HCEC 1CT (cell line): Measurements from ENCODE around the gene PRDM12.

Experiments
- DNase-seq: peaks from one replicate; pipeline ENCODE4 v3.0.0-alpha.2; 2017

PRDM12 gene

DNA sequence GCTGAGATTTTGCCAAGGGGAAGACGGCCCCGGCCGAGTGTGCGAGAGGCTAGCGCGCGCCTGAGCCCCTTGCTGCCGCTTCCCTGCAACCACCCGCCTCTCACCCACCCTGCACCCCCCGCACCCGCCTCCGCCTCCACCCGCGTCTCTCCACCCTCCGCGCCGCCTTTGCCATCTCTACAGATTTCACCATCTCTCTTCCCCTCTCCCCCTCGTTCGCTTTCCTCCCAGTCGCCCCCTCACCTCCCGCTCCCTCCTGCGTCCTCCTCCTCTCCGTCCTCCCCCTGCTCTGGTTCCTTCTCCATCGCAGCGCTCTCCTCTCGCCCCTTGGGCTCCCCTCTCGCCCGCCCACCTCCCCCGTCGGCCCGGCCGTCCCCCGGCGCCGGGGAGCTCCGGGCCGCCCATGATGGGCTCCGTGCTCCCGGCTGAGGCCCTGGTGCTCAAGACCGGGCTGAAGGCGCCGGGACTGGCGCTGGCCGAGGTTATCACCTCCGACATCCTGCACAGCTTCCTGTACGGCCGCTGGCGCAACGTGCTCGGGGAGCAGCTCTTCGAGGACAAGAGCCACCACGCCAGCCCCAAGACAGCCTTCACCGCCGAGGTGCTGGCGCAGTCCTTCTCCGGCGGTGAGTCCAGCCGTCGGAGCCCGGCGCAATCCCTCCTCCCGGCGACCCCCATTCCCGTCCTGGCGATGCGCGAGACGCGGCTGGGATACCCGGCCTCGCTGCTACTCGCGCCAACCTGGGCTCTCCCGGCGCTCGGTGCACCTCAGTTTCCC lies at the start of gene PRDM12:
Gene PRDM12 (plus strand): TSS at position 344 of the 778 bp plus-strand sequence. CDS start 60 bp downstream, at position 404.
- no peak for DNase-seq

DNA sequence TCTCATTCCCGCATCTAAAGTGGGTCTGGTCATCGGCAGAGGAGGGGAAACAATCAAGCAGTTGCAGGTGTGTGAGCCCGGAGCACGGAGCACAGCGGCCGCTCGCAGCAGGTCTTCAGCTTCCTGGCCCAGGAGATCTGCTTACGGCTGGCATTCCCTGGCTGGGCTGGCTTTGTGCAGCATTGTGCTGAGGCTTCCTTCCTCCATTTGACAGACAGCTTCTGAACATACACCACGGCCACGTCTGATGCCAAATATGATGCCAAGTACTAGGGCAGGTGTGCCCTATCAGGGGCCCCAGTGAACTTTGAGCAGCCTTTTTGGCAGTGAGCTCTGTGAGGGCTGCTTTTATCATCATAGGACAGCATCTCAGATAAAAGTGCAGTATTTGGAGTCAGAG lies 47.9 kb upstream of the PRDM12 start:
- DNase-seq = no peak

DNA sequence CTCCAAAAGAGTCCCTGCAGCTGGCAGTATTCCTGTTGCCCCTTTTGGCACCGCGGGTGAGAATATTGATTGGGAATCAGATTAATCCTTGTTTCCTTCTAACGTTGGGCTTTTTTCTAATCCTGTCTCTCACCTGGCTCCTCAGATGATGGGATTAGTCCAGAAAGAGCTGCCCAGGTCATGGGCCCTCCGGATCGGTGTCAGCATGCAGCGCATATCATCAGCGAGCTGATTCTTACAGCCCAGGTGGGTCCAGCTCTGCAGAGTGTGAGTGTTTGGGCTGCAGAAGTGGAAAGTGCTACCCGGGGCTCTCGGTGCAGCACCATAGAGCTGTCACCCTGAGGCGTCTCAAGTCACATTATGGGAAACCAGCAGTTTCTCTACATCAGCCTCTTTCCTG lies 40.9 kb upstream of the PRDM12 start:
- DNase-seq = no peak

DNA sequence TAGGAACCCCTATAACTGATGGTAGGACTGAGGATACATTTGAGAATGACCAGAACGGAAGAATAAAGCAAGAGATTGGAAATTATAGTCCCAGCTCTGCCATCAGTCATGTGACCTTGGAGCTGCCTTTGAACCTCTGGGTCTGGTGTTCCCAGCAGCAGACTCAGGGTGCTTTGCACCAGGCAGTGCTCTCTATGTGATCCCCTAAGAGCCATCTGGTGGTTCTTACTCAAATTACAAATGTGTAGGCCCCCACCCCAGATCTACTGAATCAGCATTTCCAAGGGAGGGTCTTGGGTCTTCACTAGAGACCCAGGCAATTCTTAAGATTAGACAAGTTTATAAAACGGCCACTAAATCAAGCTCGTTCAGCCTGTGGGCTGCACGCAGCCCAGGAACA lies 40.2 kb upstream of the PRDM12 start:
- DNase-seq = no peak

DNA sequence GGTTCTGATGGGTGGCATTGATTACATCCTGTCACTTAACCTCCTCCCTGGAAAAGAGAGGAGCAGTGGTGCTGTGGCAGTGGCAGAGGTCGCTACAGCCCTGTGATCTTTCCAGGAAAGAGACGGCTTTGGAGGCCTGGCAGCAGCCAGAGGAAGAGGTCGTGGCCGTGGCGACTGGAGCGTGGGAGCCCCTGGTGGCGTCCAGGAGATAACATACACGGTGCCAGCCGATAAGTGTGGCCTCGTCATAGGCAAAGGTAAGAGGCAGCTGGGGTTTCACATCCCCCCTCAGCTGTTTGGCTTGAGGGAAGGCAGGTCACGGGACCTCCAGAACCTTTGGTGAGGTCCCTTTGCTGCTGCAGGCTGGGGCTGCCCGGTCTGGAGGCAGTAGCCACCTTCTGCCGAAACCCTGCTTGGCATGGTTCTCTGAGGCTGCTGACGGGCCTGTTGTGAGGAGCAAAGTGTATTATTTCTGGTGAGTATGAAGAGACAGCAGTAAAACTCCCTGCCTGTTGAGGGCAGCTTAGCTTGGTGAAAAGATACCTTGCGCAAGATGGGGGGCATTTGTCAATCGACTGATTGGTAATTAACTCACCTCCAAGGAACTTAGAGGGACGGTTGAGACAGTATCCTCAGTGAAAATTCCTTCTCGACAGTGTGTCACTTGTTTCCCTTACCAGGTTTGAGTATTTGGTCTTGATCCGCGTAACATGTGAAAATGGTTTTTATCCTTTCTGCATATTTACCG lies 38.0 kb upstream of the PRDM12 start:
- no peak for DNase-seq

DNA sequence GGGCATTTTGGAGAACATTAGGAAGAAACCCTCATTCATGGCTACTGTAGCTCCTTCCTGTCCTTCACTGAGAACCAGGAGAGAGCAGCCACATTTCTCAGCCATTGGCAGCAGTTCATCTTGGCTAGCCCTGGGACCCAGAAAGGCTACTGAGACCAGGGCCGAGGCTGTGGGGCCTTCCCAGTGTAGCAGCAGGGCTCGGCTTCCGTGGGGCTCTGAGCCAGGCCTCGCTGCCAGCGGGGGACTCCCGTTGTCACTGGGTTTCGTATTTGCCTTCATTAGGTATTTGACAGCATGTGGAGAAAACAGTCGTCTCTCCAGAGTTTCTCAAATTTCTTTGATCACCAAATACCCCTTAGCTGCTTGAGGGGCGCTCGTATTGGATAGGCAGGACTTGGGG lies 37.3 kb upstream of the PRDM12 start:
- no peak for DNase-seq

DNA sequence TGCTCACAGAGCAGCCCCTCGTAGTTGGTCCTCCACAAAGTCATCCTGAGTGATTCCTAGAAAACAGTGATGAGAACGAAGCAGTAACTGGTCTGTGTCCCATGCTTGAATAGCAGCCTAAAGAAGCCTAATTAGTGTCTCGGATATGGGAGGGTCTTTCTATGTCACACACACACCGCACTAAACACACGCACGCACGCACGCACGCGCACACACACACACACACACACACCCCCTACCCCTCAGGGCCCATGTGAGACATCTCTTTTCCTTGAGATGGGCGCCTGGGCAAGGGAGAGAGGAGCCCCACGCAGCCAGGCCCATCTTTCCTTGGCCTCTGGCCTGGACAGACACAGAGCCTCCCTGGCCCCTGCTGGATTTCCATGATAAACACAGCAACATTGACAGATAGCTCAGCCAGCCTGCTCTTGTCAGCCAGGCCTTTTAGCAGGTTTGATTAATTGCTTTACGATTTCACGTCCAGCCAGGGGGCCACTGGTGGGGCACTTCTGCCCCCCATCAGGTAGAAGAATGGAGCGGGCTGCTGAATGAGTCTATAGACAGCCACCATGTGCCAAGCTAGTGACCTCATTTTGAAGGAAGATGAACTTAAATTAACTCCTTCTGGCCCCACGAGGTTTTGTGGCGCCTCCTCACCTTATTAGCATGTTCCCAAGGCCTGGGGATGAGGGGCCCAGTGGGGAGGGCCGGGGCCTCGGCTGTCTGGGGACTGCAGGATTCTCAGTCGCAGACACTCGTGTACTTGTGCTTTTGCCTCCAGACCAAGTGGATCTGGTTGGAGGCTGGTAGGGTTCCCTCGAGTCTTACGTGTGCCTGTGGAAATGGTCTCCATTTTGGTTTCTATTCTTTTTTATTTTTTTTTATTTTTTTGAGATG lies 36.2 kb upstream of the PRDM12 start:
- DNase-seq = no peak

DNA sequence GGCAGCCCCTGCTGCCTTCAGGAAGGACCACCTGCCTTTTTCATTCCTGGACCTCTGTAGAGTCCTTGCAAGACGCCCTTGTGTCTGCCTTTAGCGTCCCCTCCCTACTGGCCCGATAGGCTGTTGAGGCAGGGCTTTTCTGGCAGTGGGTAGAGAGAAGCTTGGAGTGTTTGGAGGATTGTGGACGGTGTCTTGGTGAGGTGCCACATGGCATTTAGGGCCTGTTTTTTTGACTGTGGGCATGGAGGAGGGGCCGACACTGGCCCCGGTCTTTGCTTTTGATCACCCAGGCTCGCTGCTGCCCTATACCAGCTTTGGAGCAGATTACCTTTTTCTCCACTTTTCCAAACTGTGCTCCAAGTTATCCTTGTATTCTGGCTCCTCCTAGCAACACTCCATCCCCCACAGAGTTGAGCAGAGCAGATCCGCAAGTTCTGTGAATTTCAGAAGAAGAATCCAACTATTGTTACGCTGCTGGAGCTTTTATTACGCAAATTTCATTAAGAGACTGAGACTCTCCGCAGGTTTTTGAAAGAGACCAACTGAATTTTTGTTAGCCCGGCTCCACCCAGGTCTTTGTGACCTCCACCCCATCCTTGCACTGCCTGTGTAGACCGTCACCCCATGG lies 34.8 kb upstream of the PRDM12 start:
- no peak for DNase-seq

DNA sequence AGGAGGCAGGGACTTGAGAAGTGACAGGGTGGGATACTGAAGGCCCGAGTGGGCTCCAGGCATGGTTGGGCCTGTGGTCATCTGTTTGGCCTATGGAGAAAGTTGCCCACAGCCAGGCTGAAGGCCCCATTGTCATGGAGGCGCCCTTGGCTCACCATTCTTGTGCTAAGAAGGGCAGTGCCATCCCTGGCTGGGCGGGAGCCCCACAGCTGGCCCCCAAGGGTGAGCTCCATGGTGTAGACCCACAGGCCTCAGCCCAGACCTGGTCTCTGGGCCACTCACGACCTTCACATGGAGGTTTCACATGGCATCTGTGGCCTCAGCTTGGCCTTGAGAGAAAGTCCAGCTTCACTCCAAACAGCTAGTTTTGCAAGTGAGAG lies 34.3 kb upstream of the PRDM12 start:
- no peak for DNase-seq

DNA sequence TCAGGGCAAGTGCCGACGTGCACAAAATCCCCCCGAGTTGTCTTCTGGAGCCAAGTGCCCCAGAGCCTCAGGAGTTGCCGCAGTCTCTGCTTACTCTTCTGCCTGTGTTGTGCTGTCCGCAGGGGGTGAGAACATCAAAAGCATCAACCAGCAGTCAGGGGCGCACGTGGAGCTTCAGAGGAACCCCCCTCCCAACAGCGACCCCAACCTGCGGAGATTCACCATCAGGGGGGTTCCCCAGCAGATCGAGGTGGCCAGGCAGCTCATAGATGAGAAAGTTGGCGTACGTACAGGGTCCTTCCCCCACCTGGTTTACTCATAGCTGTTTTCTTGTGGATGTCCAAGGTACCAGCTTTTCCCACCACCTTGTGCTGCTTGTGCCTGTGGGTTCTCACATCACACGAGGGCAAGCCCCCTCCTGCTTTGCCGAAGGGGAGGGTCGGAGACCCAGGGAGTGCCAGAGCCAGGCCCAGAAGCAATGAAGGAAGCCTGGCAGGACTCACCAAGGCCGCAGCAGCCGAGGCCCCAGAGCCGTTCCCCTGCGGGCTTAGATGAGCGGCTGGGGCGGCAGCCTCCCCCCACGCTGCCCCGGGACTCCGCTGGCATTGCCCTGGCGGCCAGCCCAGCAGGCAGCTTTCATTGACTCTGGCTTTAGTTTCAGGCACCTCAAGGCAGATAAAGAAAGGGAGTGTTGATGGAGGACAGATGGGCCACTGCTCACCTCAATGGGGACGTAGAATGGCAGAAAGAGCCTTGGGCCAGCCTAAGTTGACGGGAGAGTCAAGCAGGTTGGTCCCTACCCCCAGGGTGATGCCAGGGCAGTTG lies 33.7 kb upstream of the PRDM12 start:
- DNase-seq = no peak

DNA sequence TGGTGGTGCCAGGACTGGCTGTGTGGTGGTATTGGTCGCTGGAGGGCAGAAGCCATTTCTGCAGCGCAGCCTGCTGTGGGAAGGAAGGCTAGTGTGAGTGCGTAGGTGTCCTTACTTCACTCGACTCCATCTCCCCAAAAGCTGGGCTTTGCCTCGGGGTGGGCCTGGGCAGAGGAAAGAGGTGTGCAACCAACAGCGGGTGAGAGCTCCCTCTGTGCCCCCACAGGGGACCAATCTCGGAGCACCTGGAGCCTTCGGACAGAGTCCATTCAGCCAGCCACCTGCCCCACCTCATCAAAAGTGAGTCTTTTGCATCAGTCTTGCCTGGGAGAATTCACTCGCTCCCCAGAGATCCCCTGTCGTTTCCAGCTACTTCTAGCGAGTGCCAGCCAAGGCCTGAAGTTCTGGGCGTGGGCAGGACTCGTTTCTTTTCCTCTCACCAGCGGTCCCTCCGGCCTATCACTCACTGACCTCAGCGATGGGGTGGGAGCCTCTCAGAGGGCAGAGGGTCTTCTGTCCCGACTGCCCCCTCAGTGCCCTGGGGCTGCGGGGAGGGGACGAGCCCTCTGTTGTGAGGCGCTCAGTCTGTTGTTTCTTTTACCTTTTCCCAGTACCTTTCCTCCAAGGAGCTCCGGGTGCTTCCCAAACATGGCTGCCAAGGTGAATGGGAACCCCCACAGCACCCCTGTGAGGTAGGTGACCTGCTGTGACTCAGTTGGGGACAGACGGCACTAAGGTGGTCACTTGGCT lies 32.9 kb upstream of the PRDM12 start:
- no peak for DNase-seq

DNA sequence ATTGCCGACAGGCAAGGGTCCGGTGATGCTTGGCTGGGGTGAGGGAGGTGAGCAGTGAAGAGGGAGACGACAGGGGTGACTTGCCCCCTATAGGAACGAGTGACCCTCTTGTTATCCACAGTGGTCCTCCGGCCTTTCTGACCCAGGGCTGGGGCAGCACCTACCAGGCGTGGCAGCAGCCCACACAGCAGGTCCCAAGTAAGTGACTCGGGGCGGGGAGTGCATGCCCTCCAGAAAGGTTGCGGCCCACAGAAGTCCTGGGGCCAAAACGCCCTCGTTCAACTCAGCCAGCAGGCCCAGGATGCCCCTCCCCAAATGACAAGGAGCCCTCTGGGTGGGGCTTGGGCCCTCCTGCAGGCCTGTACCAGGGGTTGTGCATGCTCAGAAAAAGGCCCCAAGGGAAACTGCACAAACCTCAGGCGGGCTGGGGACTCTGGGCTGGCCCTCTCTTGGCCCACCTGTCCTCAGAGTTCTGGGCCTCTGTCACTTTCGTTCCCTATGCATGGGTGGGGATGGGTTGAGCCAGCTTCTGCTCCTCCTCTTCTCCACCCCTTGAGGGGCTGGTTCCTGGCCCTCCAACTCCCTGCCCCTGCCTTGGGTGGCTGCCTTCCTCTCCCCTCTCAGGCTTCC lies 32.2 kb upstream of the PRDM12 start:
- no peak for DNase-seq

DNA sequence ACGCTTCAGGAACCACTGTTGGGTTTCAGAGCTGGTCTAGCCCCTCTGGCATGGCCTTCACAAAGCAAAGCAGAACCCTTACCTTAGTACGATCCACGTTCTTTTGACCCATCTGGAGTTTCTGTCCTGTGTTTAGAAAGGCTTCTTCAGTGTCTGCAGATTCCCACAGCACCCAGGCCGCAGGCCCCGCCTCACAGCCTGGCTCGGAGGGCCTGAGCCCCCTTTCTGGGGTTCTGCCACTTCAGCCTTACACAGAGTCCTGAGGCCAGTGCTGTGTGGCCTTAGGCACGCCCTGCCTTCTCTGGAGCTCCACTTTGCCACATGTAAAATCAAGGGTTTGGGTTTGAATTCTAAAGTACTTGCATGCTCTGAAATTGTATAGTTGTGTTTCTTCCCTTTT lies 31.6 kb upstream of the PRDM12 start:
- DNase-seq = no peak

DNA sequence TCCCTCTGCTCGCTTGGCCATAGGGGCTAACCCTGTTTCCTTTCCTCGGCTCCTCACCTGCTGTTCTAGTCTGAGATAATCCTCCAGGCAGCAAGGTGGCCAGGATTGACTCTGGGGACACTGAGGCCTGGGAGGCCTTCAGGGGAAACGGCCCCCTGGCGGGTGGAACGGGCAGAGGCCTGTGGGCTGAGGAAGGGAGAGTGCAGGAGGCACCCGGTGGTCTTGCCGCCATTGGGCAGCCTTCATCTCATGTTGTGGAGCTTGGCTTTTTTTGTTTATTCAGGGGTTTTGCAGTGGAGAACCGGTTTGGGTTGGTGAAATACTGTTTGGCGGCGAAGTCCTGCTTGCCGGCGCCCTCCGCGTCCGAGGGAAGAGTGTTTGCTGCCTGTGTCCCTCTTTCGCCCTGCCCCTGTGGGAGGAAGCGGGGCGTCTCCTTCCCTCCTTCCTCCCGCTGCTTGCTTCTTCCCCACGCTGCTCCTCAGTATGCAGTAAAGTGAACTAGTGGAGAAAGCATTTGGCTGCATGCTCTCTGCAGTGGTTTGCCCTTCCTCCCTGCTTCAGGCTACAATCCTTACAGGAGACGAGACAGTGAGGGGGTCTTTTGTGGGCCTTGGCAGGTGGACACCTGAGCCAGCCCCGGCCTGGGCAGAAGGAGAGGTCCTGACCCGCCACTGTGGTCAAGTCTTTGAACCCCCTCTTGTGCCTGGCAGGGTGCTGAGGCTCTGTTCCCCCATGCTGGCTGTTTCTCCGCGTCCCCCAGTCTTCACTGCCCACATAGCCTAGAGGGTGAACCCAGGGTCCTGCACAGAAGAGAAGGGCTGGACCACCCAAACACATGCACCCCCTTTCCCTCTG lies 30.8 kb upstream of the PRDM12 start:
- no peak for DNase-seq

DNA sequence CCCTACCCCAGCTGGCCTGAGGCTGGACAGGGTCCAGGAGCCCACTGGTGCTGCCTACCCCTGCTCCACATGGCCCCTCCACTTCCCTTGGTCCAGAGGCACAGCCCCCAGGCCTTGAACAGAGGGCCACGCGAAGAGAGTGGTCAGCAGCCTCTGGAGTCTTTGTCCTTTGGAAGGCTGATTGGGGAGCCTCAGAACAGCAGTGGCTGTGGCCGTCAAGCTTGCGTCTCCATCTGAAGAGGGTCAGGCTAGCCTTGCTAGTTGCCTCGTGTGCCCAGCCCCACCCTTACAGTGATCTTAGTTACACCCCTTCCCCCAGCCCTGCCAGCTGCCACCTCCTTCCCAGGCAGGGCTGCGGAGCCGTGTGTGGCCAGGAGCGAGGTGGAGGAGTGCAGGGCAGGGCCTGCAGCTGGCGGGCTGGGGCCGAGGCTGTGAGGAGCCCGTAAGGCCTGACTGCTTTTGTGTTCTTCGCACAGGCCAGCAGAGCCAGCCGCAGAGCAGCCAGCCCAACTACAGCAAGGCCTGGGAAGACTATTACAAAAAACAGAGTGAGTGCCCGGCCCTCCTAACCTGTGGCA lies 30.1 kb upstream of the PRDM12 start:
- DNase-seq = no peak

DNA sequence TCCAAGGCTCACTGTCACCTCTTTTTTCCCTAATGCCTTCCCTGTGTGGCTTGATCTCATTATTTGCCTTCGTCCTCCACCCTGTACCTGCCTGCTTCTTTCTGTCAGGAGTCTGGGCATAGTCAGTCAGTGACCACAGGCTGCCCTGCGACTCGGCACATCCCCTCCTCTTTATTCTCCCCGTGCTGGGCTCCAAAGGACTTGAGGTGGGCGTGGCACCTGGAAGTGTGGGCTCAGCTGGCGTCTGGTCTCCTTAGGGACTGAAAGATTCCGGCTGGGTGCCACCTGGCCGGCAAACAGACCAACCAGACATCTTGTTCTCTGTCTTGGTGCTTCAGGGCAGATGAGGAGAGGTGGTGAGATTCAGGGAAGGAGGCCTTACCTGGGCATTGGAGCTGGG lies 29.6 kb upstream of the PRDM12 start:
- DNase-seq = no peak

DNA sequence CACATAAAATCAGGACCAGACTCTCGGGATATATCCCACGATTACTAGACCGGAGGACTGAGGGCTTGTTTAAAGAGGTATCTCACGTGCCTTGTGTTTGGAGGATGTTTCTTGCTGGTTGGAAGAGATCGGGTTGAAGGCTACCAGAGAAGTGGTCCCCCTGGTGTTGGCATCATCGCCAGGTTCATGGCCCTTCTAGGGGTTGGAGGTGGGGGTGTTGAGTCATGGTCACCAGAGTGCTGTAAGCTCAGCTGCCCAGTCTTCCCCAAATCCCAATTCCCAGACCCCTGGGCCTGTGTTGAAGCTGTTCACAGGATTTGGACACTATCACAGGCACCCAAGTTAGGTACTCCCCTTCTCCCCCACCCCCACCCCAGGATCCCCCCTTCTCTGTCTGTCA lies 29.1 kb upstream of the PRDM12 start:
- no peak for DNase-seq

DNA sequence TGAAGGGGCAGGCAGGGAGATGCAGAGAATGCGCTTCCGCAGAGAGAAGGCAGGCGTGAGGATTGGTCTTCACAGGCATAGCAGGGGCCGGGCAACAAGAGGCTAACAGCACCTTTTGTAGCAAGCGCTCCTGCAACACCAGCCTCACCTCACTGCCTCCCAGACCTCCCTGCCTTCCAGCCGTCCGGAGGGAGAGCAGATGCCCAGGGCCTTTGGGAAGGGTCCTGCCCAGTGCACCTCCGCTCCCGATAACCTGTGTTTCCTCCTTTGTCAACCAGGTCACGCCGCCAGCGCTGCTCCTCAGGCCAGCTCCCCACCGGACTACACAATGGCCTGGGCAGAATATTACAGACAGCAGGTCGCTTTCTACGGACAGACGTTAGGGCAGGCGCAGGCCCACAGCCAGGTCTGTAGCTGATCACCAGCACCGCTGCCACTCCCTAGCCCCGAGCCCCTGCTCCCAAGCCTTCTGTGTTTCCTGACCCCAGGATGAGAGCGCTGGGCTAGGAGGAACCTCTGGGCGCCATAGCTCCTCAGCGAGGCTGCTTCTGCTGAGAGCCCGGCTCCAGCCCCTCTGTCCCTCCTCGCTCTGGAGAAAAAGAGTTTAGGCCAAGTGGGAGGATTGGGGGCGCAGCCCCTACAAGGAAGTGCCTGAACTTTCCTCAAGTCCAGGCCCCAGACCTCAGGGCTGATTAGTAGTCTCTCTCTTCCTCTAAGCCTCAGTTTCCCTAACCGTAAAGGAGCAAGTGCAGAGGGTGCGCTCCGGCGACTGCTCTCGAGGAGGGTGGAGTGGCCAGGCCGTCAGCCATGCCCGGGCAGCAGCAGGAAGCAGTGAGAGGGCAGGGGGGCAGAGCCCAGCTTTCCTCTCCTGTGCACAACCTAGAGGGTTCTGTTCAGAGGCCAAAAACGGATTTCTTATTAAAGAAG lies 28.4 kb upstream of the PRDM12 start:
- no peak for DNase-seq
